H9 (cell line): ENCODE data around the gene F13A1. TPM values are rescaled to one million over a fixed set of nuclear protein-coding genes. Genes with fewer than 3 reads are reported as not detected.

ENCODE experiments used
- DNase-seq: peaks from one replicate; pipeline ENCODE4 v3.0.0-alpha.2; 2017
- H2AFZ ChIP-seq: one replicate; pipeline ENCODE4 v1.6.1; 2013; ENCODE audit warnings: mild to moderate bottlenecking, low read length, control low read depth, moderate library complexity
- H2AK5ac ChIP-seq: 2 replicates; pipeline ENCODE4 v1.6.1; 2013; ENCODE audit warnings: low read length, control low read depth, mixed read lengths; ENCODE audit not compliant: insufficient read length
- H2BK120ac ChIP-seq: one replicate; pipeline ENCODE4 v1.6.1; 2013; ENCODE audit warnings: low read depth, mild to moderate bottlenecking, low read length, control low read depth, inconsistent platforms; ENCODE audit not compliant: poor library complexity, severe bottlenecking
- H2BK12ac ChIP-seq: 2 replicates; pipeline ENCODE4 v1.6.1; 2013; ENCODE audit warnings: low read length, control low read depth, mixed read lengths, low read depth; ENCODE audit not compliant: insufficient read length
- H2BK15ac ChIP-seq: 2 replicates; pipeline ENCODE4 v1.6.1; 2013; ENCODE audit warnings: low read depth, low read length, control low read depth
- H2BK20ac ChIP-seq: one replicate; pipeline ENCODE4 v1.6.1; 2013; ENCODE audit warnings: low read depth, mild to moderate bottlenecking, low read length, control low read depth, inconsistent platforms; ENCODE audit not compliant: poor library complexity, severe bottlenecking
- H2BK5ac ChIP-seq: 2 replicates; pipeline ENCODE4 v1.6.1; 2013; ENCODE audit warnings: low read length, control low read depth, mixed read lengths; ENCODE audit not compliant: insufficient read length
- H3K14ac ChIP-seq: 2 replicates; pipeline ENCODE4 v1.6.1; 2013; ENCODE audit warnings: low read length, control low read depth; ENCODE audit not compliant: insufficient read depth
- H3K18ac ChIP-seq: 2 replicates; pipeline ENCODE4 v1.6.1; 2013; ENCODE audit warnings: low read depth, mild to moderate bottlenecking, mixed read lengths, low read length, control low read depth; ENCODE audit not compliant: insufficient read length
- H3K23ac ChIP-seq: 2 replicates; pipeline ENCODE4 v1.6.1; 2013; ENCODE audit warnings: low read length, control low read depth, mixed read lengths, low read depth; ENCODE audit not compliant: insufficient read length
- H3K23me2 ChIP-seq: 2 replicates; pipeline ENCODE4 v1.6.1; 2013; ENCODE audit warnings: low read depth, mild to moderate bottlenecking, mixed read lengths, low read length, control low read depth; ENCODE audit not compliant: insufficient read length, poor library complexity, severe bottlenecking
- H3K27ac ChIP-seq: 2 replicates; pipeline ENCODE4 v1.5.1; 2013; ENCODE audit warnings: low read length, control low read depth, mixed read lengths, low read depth; ENCODE audit not compliant: insufficient read length
- H3K27me3 ChIP-seq: 2 replicates; pipeline ENCODE4 v1.6.1; 2013; ENCODE audit warnings: low read length, control low read depth, inconsistent platforms; ENCODE audit not compliant: insufficient read depth
- H3K4ac ChIP-seq: 2 replicates; pipeline ENCODE4 v1.6.1; 2013; ENCODE audit warnings: low read depth, mild to moderate bottlenecking, control low read depth, inconsistent platforms, low read length, moderate library complexity
- H3K4me1 ChIP-seq: 2 replicates; pipeline ENCODE4 v1.6.1; 2013; ENCODE audit warnings: low read length, control low read depth, inconsistent platforms; ENCODE audit not compliant: insufficient read depth
- H3K4me2 ChIP-seq: 2 replicates; pipeline ENCODE4 v1.6.1; 2013; ENCODE audit warnings: low read length, control low read depth, mixed read lengths; ENCODE audit not compliant: insufficient read length, insufficient read depth
- H3K56ac ChIP-seq: 2 replicates; pipeline ENCODE4 v1.6.1; 2013; ENCODE audit warnings: low read depth, mild to moderate bottlenecking, mixed read lengths, low read length, control low read depth; ENCODE audit not compliant: insufficient read length
- H3K79me1 ChIP-seq: 2 replicates; pipeline ENCODE4 v1.6.1; 2013; ENCODE audit warnings: low read depth, mild to moderate bottlenecking, moderate library complexity, low read length, control low read depth, inconsistent platforms; ENCODE audit not compliant: insufficient read depth, poor library complexity, severe bottlenecking
- H3K79me2 ChIP-seq: 2 replicates; pipeline ENCODE4 v1.6.1; 2013; ENCODE audit warnings: low read length, control low read depth, inconsistent platforms; ENCODE audit not compliant: insufficient read depth
- H3K9ac ChIP-seq: 2 replicates; pipeline ENCODE4 v1.6.1; 2013; ENCODE audit warnings: low read length, control low read depth, mixed read lengths; ENCODE audit not compliant: insufficient read length; ENCODE audit errors: extremely low read depth
- H3K9me3 ChIP-seq: one replicate; pipeline ENCODE4 v1.6.1; 2013; ENCODE audit warnings: low read depth, low read length, inconsistent platforms; ENCODE audit not compliant: control insufficient read depth
- H3T11ph ChIP-seq: one replicate; pipeline ENCODE4 v1.6.1; 2013; ENCODE audit warnings: mild to moderate bottlenecking, low read length, control low read depth, inconsistent platforms
- H4K20me1 ChIP-seq: one replicate; pipeline ENCODE4 v1.6.1; 2013; ENCODE audit not compliant: control insufficient read depth, insufficient read length, insufficient read depth
- H4K5ac ChIP-seq: 2 replicates; pipeline ENCODE4 v1.6.1; 2013; ENCODE audit warnings: low read depth, mild to moderate bottlenecking, mixed read lengths, low read length, control low read depth; ENCODE audit not compliant: insufficient read length
- H4K8ac ChIP-seq: replicated peaks from 2 replicates; pipeline ENCODE4 v1.6.1; 2013; ENCODE audit warnings: low read length, control low read depth, mixed read lengths, low read depth; ENCODE audit not compliant: insufficient read length
- H4K91ac ChIP-seq: 2 replicates; pipeline ENCODE4 v1.6.1; 2013; ENCODE audit warnings: low read depth, mild to moderate bottlenecking, moderate library complexity, mixed read lengths, low read length, control low read depth; ENCODE audit not compliant: insufficient read length
- H3K27ac Mint-ChIP-seq, 3 experiments: 2 replicates in 2 of 3; 3 replicates in 1 of 3; pipeline ENCODE4 v1.8.0; 2020 to 2021; ENCODE audit warnings: mixed read lengths in 3 of 3, mild to moderate bottlenecking in 1 of 3, moderate library complexity in 1 of 3
- H3K27me3 Mint-ChIP-seq: 2 replicates; pipeline ENCODE4 v1.8.0; 2021; ENCODE audit warnings: low read depth, mild to moderate bottlenecking, moderate library complexity, mixed read lengths
- H3K36me3 Mint-ChIP-seq, 3 experiments: 2 replicates in 2 of 3; 3 replicates in 1 of 3; pipeline ENCODE4 v1.8.0; 2020 to 2021; ENCODE audit warnings: low read depth in 3 of 3, mixed read lengths in 3 of 3; ENCODE audit not compliant: insufficient read depth in 1 of 3
- H3K4me1 Mint-ChIP-seq, 2 experiments: 2 replicates each; pipeline ENCODE4 v1.8.0; 2020; ENCODE audit warnings: mixed read lengths in 2 of 2
- H3K4me3 Mint-ChIP-seq, 2 experiments: 2 replicates in 1 of 2; 3 replicates in 1 of 2; pipeline ENCODE4 v1.8.0; 2020 to 2021; ENCODE audit warnings: mild to moderate bottlenecking in 2 of 2, mixed read lengths in 2 of 2, moderate library complexity in 1 of 2
- H3K9me3 Mint-ChIP-seq, 2 experiments: 2 replicates in 1 of 2; 3 replicates in 1 of 2; pipeline ENCODE4 v1.8.0; 2020; ENCODE audit warnings: mild to moderate bottlenecking in 2 of 2, mixed read lengths in 2 of 2, moderate library complexity in 1 of 2
- WGBS: extraction: QIAGEN DNeasy Blood & Tissue Kit; methylation state at CpG from one replicate; pipeline ENCODE4 v1.1.7; 2013; ENCODE audit warnings: missing lambda C conversion rate, low lambda C conversion rate, mixed read lengths; ENCODE audit not compliant: insufficient read length; ENCODE audit errors: extremely low coverage; 5-methylcytosine and 5-hydroxymethylcytosine counted together
- total RNA-seq: library from RNA; stranded (reverse); gene quantifications from 2 replicates; pipeline ENCODE4 v1.2.1, GENCODE V29; 2021
- TF ChIP-seq, protein P1 (sequence below): fragments of 200-600 bp; sonication (generic); conservative IDR thresholded peaks from 3 replicates; pipeline ENCODE4 v1.8.0; 2021; ENCODE audit warnings: antibody characterized with exemption, mild to moderate bottlenecking

Gene F13A1
- total RNA-seq, 1 experiment from 2014 or later: 0.15 TPM

DNA sequence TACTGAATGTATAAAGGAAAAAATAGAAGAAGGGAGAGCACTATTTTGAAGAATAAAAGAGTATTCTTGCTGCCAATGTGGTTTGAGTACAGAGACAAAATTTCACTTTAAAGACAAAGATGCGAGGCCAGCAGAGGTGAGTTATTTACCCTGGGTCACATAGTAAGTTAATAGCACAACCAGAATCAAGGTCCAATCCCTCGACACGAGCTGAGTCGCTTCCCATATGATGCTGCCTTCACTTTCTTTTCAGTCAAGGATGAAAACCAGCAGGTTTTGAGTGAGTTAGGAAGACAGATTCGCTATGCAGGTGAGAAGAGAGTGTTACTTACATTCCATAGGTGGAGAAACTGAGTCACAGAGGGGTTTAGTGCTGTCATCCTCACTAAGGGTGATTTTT lies 75.8 kb downstream of the F13A1 start:
- peaks cover 2% of the 10 kb centered on the region for H3K27me3 Mint-ChIP-seq
- no peak overlapping the region for H3K4me2 ChIP-seq

More for the DNA sequence above, 75.8 kb downstream of the F13A1 start:
- Histone ChIP-seq H2BK15ac (no peak overlapping the region), H2BK5ac (no peak overlapping the region), H3K23ac (no peak overlapping the region), H2BK120ac (no peak overlapping the region), H2AFZ (no peak overlapping the region), H3K79me1 (no peaks in the 10 kb centered on the region), H2AK5ac (no peak overlapping the region), H3K4me1 (no peaks in the 10 kb centered on the region), H3K79me2 (no peaks in the 10 kb centered on the region), H3K9me3 (no peaks in the 10 kb centered on the region), H3K23me2 (no peaks in the 10 kb centered on the region), H4K5ac (no peak overlapping the region), H3T11ph (no peak overlapping the region), H2BK12ac (no peak overlapping the region), H3K9ac (no peak overlapping the region), H4K8ac (no peak overlapping the region), H3K18ac (no peak overlapping the region), H2BK20ac (no peak overlapping the region), H3K27me3 (no peaks in the 10 kb centered on the region), H3K14ac (no peak overlapping the region), H4K91ac (no peak overlapping the region), H3K56ac (no peak overlapping the region), H4K20me1 (no peaks in the 10 kb centered on the region), H3K27ac (no peak overlapping the region), H3K4ac (no peak overlapping the region)
- no peak overlapping the region for H3K27ac Mint-ChIP-seq
- no peaks in the 10 kb centered on the region for H3K4me1 Mint-ChIP-seq
- H3K9me3 Mint-ChIP-seq: no peaks in the 10 kb centered on the region
- no peak overlapping the region for H3K4me3 Mint-ChIP-seq
- no peaks in the 10 kb centered on the region for H3K36me3 Mint-ChIP-seq
- WGBS: no CpG with 5 or more reads among the region's 5 CpGs
- no peak for DNase-seq
- TF ChIP-seq, protein P1, sequence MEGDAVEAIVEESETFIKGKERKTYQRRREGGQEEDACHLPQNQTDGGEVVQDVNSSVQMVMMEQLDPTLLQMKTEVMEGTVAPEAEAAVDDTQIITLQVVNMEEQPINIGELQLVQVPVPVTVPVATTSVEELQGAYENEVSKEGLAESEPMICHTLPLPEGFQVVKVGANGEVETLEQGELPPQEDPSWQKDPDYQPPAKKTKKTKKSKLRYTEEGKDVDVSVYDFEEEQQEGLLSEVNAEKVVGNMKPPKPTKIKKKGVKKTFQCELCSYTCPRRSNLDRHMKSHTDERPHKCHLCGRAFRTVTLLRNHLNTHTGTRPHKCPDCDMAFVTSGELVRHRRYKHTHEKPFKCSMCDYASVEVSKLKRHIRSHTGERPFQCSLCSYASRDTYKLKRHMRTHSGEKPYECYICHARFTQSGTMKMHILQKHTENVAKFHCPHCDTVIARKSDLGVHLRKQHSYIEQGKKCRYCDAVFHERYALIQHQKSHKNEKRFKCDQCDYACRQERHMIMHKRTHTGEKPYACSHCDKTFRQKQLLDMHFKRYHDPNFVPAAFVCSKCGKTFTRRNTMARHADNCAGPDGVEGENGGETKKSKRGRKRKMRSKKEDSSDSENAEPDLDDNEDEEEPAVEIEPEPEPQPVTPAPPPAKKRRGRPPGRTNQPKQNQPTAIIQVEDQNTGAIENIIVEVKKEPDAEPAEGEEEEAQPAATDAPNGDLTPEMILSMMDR: no peak
